Activated CD4-positive, CD25-positive, alpha-beta regulatory T cell (primary cell): ENCODE data around the gene ZNG1E.
"Not testable (repeated sequence)": the region's sequence is repeated elsewhere in the genome, so short reads cannot be mapped to it uniquely, and the experiment has no call there.

ENCODE experiments used
- DNase-seq, 4 experiments: peaks; one replicate each; lab custom pipeline; 2025; lab: John Stamatoyannopoulos, UW

Gene ZNG1E

GRCh38 chr9:65675589-65676021 is at the start of gene ZNG1E:
ZNG1E (plus strand) TSS chr9:65675928; CDS start chr9:65675977, 49 bp downstream.
- not testable (repeated sequence) for DNase-seq

- not testable (repeated sequence) for DNase-seq
These were observed 2.1 kb upstream of the ZNG1E start for GRCh38 chr9:65673579-65673978.

- not testable (repeated sequence) for DNase-seq
These were observed 710 bp upstream of the ZNG1E start for GRCh38 chr9:65675018-65675417.

- DNase-seq = not testable (repeated sequence)
These were observed 661 bp downstream of the ZNG1E start for GRCh38 chr9:65676389-65676788.

GRCh38 chr9:65678533-65678932 is 2.8 kb downstream of the ZNG1E start:
- DNase-seq = not testable (repeated sequence)

- DNase-seq = not testable (repeated sequence)
These were observed 27.8 kb downstream of the ZNG1E start for GRCh38 chr9:65703550-65703949.

GRCh38 chr9:65714445-65714844 is 38.7 kb downstream of the ZNG1E start:
- not testable (repeated sequence) for DNase-seq

- not testable (repeated sequence) for DNase-seq
These were observed 61.4 kb downstream of the ZNG1E start, which contains the start of gene FOXD4L4 for GRCh38 chr9:65737096-65737564. FOXD4L4 (plus strand) TSS chr9:65737146; CDS start chr9:65737146, 0 bp downstream.

GRCh38 chr9:65738133-65738532 is 62.4 kb downstream of the ZNG1E start:
- not testable (repeated sequence) for DNase-seq
